ENCODE measurements around the gene RHCG. TPM values are rescaled to one million over a fixed set of nuclear protein-coding genes. Genes with fewer than 3 reads are reported as not detected.
A peak's percentile ranks its signal among the peaks of the same experiment; 100 is the strongest.

The RHCG gene
- total RNA-seq, 2 experiments from 2014 or later = not detected

DNA sequence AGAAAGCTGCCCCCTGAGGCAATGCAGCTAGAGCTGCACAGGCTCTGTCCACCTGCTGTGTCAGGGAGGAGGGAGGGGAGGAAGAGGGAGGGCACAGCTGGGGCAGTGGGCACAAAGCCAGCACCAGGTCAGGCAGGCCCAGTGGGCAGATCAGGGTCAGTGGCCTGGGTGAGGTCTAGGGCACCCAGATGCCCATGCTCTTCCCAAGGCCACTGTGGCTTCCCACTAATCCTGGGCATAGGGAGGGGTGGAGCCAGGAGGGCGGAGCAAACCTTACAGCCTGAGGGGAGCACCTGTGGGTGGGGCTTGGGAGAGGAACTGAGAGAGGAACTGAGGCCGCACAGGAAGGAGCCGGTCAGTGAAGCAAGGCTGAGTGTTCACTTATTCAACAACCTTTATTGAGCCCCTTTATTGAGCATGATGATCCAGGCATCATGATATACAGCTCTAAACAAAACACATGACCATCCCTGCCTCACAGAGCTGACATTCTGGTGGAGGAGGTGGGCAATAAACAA lies 55.0 kb downstream of the RHCG start:
- intact Hi-C loops (cut with DNase I, micrococcal nuclease) = loop anchor here in 1 of 2 experiments (5.0 kb wide), 1 partner anchor 116 kb away; no protein-coding TSS in a partner anchor
- Mint-ChIP-seq H3K27me3 (peaks cover 21% of the 10 kb centered on the region), H3K9me3 (ENCODE audit: low read depth) (no peaks in the 10 kb centered on the region), H3K4me3 (no peak overlapping the region), H3K4me1 (no peaks in the 10 kb centered on the region), H3K36me3 (ENCODE audit: low read depth) (no peaks in the 10 kb centered on the region), H3K27ac (no peak overlapping the region)
- CTCF ChIA-PET = interaction anchor here (0.6 to 1.6 kb wide), 5 partner anchors 10 to 83 kb away, joined by 3 to 10 read pairs (median 3); no protein-coding TSS in a partner anchor
- ATAC-seq (no peak), DNase-seq (no peak)
- POLR2A ChIA-PET = no interaction called here

DNA sequence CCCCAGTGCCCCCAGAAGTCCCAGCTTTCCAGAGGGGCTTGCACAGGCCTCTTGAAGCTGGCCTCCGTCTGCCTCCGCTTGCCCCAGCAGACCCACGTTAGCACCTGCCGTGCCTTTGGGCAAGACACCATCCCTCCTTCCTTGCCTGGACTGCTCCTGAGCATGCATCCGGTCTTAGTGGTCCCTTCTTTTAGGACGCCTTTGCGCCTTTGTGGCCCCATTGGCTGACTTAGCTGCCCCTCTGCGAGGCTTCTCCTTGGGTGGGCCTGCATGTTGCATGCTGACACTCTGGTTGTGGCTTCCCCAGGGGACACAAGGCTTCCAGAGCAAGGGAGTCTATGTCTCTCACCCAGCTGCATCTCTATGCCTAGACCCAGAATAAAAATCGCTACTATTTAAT lies 56.6 kb downstream of the RHCG start:
- peaks cover 14% of the 10 kb centered on the region for H3K27me3 Mint-ChIP-seq
- H3K27ac Mint-ChIP-seq = no peak overlapping the region
- no peak for DNase-seq
- no peak overlapping the region for H3K4me3 Mint-ChIP-seq
- no peak for ATAC-seq
- CTCF ChIA-PET = interaction anchor here (1.4 kb wide), 1 partner anchor 8 kb away, joined by 3 read pairs; no protein-coding TSS in a partner anchor
- no peaks in the 10 kb centered on the region for H3K36me3 Mint-ChIP-seq (ENCODE audit: low read depth)
- H3K9me3 Mint-ChIP-seq (ENCODE audit: low read depth) = no peaks in the 10 kb centered on the region
- intact Hi-C loops (cut with DNase I, micrococcal nuclease) = loop anchor here in 1 of 2 experiments (5.0 kb wide), 1 partner anchor 118 kb away; no protein-coding TSS in a partner anchor
- POLR2A ChIA-PET = no interaction called here
- H3K4me1 Mint-ChIP-seq = no peaks in the 10 kb centered on the region

DNA sequence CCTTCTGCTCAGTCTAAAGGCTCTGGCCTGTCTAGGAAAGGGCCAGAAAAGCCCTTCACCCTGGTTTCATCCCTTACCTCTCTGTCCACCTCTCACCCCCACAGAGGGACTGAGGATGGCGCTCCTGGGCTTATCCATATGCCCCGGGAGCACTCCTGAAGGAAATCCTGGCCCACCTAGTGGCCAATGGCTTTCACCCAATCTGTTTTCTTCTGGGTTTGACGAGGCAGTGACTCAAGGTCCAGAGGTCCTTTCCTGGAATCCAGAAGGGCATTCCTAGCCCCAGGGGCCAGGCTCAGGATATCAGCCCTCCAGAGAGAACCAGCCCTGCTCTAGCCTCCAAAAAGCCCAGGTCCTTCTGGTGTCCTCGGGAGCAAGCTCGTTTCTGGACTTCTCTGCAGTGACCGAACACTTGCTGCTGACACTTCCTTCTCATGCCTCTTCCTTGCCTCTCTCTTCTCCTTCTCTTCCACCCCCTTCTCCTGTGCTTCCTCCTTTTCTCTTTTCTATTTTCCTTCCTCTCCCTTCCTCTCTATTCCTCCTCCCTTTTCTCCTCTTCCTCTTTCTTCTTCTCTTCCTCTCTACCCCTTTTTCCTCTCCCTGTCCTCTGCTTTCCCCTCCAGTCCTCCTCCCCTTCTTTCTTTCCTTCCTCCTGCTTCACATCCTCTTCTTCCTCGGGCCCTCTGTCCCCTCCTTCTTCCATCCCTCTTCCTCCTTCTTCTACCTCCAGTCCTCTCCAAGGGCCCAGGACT lies 59.6 kb downstream of the RHCG start:
- Mint-ChIP-seq H3K27me3 (peaks cover 19% of the 10 kb centered on the region), H3K9me3 (ENCODE audit: low read depth) (no peaks in the 10 kb centered on the region), H3K27ac (no peak overlapping the region), H3K4me3 (no peak overlapping the region), H3K4me1 (no peaks in the 10 kb centered on the region), H3K36me3 (ENCODE audit: low read depth) (no peaks in the 10 kb centered on the region)
- CTCF ChIA-PET = interaction anchor here (0.6 kb wide), 1 partner anchor 78 kb away, joined by 3 read pairs; no protein-coding TSS in a partner anchor
- no peak for DNase-seq
- intact Hi-C loops (cut with DNase I, micrococcal nuclease) = no loop called here
- POLR2A ChIA-PET = interaction anchor here (0.7 kb wide), 1 partner anchor 122 kb away, joined by 3 read pairs; no protein-coding TSS in a partner anchor
- ATAC-seq = no peak

DNA sequence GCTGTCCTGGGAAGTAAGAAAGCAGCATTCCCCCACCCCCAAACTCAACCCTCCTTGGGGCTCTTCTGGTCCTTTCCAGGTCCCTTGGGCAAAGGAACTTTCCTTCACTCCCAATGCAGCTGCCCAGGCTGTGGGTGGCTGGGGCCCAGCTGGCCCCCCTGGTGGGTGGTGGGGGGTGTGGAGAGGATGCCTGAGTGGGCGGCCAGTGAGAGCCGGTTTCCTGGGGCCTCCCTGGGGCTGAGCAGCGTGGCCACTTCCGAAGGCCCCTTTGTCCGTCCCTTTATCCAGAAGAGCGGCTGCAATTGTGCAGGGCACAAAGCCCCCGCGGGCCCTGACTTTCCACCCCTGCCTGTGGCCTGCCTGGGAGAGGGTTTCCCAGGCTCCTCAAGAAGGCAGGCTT lies 61.0 kb downstream of the RHCG start:
- intact Hi-C loops (cut with DNase I, micrococcal nuclease) = no loop called here
- POLR2A ChIA-PET = no interaction called here
- DNase-seq = no peak
- H3K4me1 Mint-ChIP-seq = peaks cover 5% of the 10 kb centered on the region
- no peak overlapping the region for H3K4me3 Mint-ChIP-seq
- H3K27ac Mint-ChIP-seq = no peak overlapping the region
- H3K36me3 Mint-ChIP-seq (ENCODE audit: low read depth) = no peaks in the 10 kb centered on the region
- H3K9me3 Mint-ChIP-seq (ENCODE audit: low read depth) = no peaks in the 10 kb centered on the region
- CTCF ChIA-PET = interaction anchor here (0.8 kb wide), 1 partner anchor 9 kb away, joined by 3 read pairs; no protein-coding TSS in a partner anchor
- ATAC-seq = no peak
- H3K27me3 Mint-ChIP-seq = peaks cover 22% of the 10 kb centered on the region

DNA sequence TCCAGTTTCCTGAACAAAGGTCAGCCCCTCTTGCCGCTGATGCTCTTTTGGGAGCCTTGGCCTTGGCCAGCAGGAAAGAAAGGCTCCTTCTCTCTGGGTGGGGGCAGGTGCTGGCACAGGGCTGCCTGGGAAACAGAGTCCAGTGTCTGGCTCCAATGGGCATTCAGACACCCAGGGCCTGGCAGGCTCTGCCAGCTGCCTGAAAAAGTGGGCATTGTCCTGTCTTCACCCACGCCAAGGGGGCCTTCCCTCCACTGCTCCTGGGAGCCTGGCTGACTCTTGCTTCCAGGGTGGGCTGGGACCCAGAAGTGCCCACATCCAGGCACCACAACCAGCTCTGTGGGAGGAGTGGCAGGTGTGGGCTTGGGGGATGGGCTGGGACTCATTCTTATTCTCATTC lies 62.7 kb downstream of the RHCG start:
- H3K27ac Mint-ChIP-seq = no peak overlapping the region
- H3K36me3 Mint-ChIP-seq (ENCODE audit: low read depth) = no peaks in the 10 kb centered on the region
- no peak for DNase-seq
- ChIA-PET CTCF (interaction anchor here (0.7 to 1.4 kb wide), 5 partner anchors 10 to 227 kb away, joined by 3 to 4 read pairs (median 3); no protein-coding TSS in a partner anchor), POLR2A (no interaction called here)
- H3K9me3 Mint-ChIP-seq (ENCODE audit: low read depth) = no peaks in the 10 kb centered on the region
- intact Hi-C loops (cut with DNase I, micrococcal nuclease) = no loop called here
- peaks cover 25% of the 10 kb centered on the region for H3K27me3 Mint-ChIP-seq
- no peak for ATAC-seq
- peaks cover 7% of the 10 kb centered on the region for H3K4me1 Mint-ChIP-seq
- no peak overlapping the region for H3K4me3 Mint-ChIP-seq

DNA sequence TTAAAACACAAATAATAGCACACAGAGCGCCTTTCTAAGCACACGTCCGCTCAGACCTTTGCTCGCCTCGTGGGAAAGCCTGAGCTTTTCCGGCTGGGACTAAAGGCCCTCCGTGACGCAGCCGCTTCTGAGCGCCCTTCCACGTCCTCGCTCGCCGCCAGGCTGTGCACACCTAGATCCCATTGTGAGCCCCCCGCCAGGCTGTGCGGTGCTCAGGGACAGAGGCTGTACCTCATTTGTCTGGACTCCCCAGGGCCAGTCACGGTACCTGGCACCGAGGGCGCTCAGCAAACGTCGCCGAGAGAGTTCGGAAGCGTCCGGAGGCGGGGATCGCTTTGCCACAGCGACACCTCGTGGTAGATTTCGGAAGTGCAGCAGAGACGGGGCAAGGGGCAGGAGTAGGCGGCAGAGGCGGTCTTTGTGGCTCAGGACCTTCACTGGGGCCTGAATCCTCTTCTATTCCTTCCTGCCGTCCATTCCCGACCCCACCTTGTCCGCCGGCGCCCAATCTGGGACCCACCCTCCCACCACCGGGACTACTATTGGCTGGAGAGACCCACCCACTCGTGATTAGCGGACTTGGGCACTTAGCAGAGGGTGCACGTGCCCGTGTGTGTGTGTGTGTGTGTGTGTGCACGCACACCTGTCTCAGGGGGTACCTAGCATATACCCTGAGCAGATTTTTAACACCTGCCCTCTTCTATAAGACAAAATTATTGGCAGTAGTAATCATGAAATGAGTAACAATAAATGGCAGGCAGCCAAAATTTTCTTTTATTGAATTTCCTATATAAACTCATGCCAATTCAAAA lies 65.6 kb downstream of the RHCG start:
- intact Hi-C loops (cut with DNase I, micrococcal nuclease) = loop anchor here (1.0 to 2.0 kb wide), 6 partner anchors 14 to 224 kb away; no protein-coding TSS in a partner anchor
- ChIA-PET POLR2A (no interaction called here), CTCF (interaction anchor here (0.6 to 6.5 kb wide), 27 partner anchors 9 to 574 kb away, joined by 3 to 89 read pairs (median 4); partner anchors contain the start of gene TICRR)
- H3K4me3 Mint-ChIP-seq = peak overlapping the region; percentile 71
- ATAC-seq (peak; percentile 96), DNase-seq (peak; percentile 94)
- no peaks in the 10 kb centered on the region for H3K9me3 Mint-ChIP-seq (ENCODE audit: low read depth)
- no peaks in the 10 kb centered on the region for H3K36me3 Mint-ChIP-seq (ENCODE audit: low read depth)
- H3K27ac Mint-ChIP-seq = peak overlapping the region; percentile 55
- H3K4me1 Mint-ChIP-seq = peaks cover 7% of the 10 kb centered on the region
- H3K27me3 Mint-ChIP-seq = peaks cover 18% of the 10 kb centered on the region

DNA sequence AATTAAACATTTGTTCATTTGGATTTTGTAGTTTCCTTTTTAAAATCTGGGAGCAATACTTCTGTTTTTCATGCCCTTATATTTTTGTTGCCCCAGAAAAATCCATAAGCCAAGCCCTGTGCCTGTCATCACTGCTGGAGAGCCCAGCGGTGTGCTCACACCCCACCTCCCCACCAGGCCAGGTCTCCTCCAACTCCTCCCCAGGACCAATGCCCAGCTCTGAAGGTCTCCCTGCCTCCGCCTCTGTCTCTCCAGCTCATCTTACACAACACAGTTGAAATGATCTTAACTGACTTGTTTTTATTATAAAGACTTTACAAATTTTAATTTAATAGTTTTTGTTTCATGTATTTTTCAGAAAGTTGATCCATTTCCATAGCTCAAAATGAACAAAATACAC lies 66.4 kb downstream of the RHCG start:
- Mint-ChIP-seq H3K4me1 (peaks cover 7% of the 10 kb centered on the region), H3K9me3 (ENCODE audit: low read depth) (no peaks in the 10 kb centered on the region), H3K27ac (no peak overlapping the region), H3K4me3 (peak overlapping the region; percentile 71), H3K27me3 (peaks cover 17% of the 10 kb centered on the region), H3K36me3 (ENCODE audit: low read depth) (no peaks in the 10 kb centered on the region)
- ATAC-seq (no peak), DNase-seq (no peak)
- CTCF ChIA-PET = interaction anchor here (0.6 to 6.5 kb wide), 23 partner anchors 11 to 548 kb away, joined by 3 to 89 read pairs (median 4); partner anchors contain the start of gene TICRR
- intact Hi-C loops (cut with DNase I, micrococcal nuclease) = loop anchor here (1.0 to 2.0 kb wide), 6 partner anchors 13 to 223 kb away; no protein-coding TSS in a partner anchor
- POLR2A ChIA-PET = no interaction called here

DNA sequence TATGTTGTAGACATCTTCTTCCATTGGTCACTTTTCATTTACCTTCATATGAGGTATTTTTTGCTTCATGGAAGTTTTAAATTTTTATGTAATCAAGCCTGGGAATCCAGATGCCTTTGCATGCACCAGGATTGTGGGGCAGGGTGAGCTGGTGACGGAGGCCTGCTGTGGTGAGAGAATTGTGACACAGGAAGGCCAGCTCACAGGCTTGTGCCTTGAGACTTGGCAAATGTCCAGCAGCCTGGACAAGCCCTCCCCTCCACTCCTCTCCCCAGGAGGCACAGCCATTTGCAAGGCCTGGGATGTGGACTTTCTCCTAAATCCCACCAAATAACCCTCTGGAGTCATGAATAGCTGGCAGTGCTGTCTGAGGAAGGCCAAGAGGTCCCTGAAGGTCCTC lies 67.4 kb downstream of the RHCG start:
- no peak overlapping the region for H3K4me3 Mint-ChIP-seq
- no peak overlapping the region for H3K27ac Mint-ChIP-seq
- peaks cover 7% of the 10 kb centered on the region for H3K4me1 Mint-ChIP-seq
- DNase-seq (no peak), ATAC-seq (no peak)
- H3K27me3 Mint-ChIP-seq = peaks cover 16% of the 10 kb centered on the region
- no peaks in the 10 kb centered on the region for H3K9me3 Mint-ChIP-seq (ENCODE audit: low read depth)
- no peaks in the 10 kb centered on the region for H3K36me3 Mint-ChIP-seq (ENCODE audit: low read depth)
- CTCF ChIA-PET = interaction anchor here (0.7 to 6.5 kb wide), 3 partner anchors 13 to 71 kb away, joined by 3 to 89 read pairs (median 50); no protein-coding TSS in a partner anchor
- POLR2A ChIA-PET = no interaction called here
- intact Hi-C loops (cut with DNase I, micrococcal nuclease) = no loop called here

DNA sequence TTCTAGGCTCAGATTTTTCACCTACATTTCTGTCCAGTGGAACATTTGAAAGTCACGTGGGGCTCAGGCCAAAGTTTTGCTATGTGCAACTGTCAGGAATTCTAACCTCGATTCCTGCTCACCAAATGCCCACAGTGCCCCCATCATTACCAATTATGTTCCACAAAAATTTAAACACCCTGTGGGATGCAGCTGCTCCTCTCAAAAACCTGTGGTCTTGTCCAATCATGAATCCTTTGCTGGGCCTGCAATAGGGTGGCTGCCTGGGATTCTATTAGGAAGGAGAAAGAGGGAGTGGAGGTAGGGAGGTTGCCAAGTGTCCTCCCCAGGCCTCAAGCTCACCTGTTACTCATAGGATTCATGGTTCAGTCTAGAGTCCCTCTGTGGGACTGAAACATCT lies 68.1 kb downstream of the RHCG start:
- H3K27me3 Mint-ChIP-seq = peaks cover 16% of the 10 kb centered on the region
- no peak for ATAC-seq
- no peak overlapping the region for H3K4me3 Mint-ChIP-seq
- no peaks in the 10 kb centered on the region for H3K9me3 Mint-ChIP-seq (ENCODE audit: low read depth)
- no peak overlapping the region for H3K27ac Mint-ChIP-seq
- ChIA-PET CTCF (interaction anchor here (0.7 to 6.5 kb wide), 3 partner anchors 13 to 70 kb away, joined by 3 to 89 read pairs (median 50); no protein-coding TSS in a partner anchor), POLR2A (no interaction called here)
- H3K4me1 Mint-ChIP-seq = peaks cover 7% of the 10 kb centered on the region
- no peak for DNase-seq
- no peaks in the 10 kb centered on the region for H3K36me3 Mint-ChIP-seq (ENCODE audit: low read depth)
- intact Hi-C loops (cut with DNase I, micrococcal nuclease) = no loop called here

DNA sequence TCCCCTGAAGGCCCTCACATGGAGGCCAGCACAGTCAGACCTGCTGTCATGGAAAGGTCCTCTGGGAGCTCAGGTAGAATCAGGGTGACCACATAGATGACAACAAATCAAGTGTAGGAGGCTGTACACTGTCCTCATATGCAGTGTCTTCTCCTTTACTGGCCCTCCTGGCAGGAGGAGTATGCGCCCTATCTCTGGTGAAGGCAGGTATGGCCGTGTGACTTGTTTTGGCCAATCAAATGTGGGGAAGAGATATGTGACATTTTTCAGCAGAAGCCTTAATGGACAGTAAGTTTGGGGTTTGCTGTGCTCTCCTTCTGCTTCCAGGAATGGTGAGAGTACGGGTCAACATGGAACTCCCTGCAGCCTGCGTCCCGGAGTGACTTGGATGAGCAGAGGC lies 69.9 kb downstream of the RHCG start:
- H3K27me3 Mint-ChIP-seq = peaks cover 24% of the 10 kb centered on the region
- H3K4me1 Mint-ChIP-seq = peaks cover 7% of the 10 kb centered on the region
- H3K9me3 Mint-ChIP-seq (ENCODE audit: low read depth) = no peaks in the 10 kb centered on the region
- ChIA-PET CTCF (interaction anchor here (0.9 to 6.5 kb wide), 3 partner anchors 11 to 67 kb away, joined by 3 to 50 read pairs (median 4); no protein-coding TSS in a partner anchor), POLR2A (no interaction called here)
- no peak for ATAC-seq
- no peak overlapping the region for H3K27ac Mint-ChIP-seq
- no peaks in the 10 kb centered on the region for H3K36me3 Mint-ChIP-seq (ENCODE audit: low read depth)
- H3K4me3 Mint-ChIP-seq = no peak overlapping the region
- DNase-seq = no peak
- intact Hi-C loops (cut with DNase I, micrococcal nuclease) = no loop called here

DNA sequence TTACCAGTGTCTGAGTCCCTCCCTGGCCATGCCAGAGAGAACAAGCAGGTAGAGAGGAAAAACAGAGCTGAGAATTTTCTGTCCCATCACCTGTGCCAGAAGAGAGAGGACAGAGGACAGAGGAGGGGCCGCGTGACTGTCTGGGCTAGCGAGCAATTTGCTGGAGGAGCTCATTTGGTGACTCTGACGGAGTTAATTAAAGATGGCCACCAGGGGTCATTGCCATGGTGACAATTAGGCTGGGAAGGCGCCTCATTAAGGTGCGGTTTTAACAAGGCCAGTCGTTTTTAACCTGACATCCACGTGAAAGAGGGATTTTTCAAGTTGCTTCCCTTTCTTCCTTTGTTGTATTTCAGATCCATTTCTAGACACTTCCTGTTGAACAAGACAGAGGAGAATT lies 72.4 kb downstream of the RHCG start:
- Mint-ChIP-seq H3K27ac (no peak overlapping the region), H3K9me3 (ENCODE audit: low read depth) (no peaks in the 10 kb centered on the region), H3K36me3 (ENCODE audit: low read depth) (no peaks in the 10 kb centered on the region), H3K27me3 (peaks cover 34% of the 10 kb centered on the region), H3K4me3 (no peak overlapping the region), H3K4me1 (no peaks in the 10 kb centered on the region)
- no peak for ATAC-seq
- ChIA-PET CTCF (interaction anchor here (1.5 to 4.7 kb wide), 2 partner anchors 16 to 66 kb away, joined by 3 to 30 read pairs; no protein-coding TSS in a partner anchor), POLR2A (no interaction called here)
- DNase-seq = no peak
- intact Hi-C loops (cut with DNase I, micrococcal nuclease) = no loop called here

Measured in activated CD4-positive, alpha-beta T cell treated with anti-CD3 and anti-CD28 coated beads for 36 hours (primary cell).